Colonic mucosa (tissue), 4 donors: Measurements from ENCODE around the gene CHCHD1. TPM values are rescaled to one million over a fixed set of nuclear protein-coding genes. Genes with fewer than 3 reads are reported as not detected.

Experiments
- DNase-seq: peaks from one replicate; pipeline ENCODE4 v3.0.0-alpha.2; 2020
- H3K27ac ChIP-seq: fragments of 200-600 bp; one replicate; pipeline ENCODE4 v1.8.0; 2021
- H3K27me3 ChIP-seq: fragments of 200-600 bp; one replicate; pipeline ENCODE4 v1.8.0; 2021
- H3K36me3 ChIP-seq: fragments of 200-600 bp; one replicate; pipeline ENCODE4 v1.8.0; 2021
- H3K4me1 ChIP-seq: fragments of 200-600 bp; one replicate; pipeline ENCODE4 v1.8.0; 2021; ENCODE audit warnings: mild to moderate bottlenecking
- H3K4me3 ChIP-seq: fragments of 200-600 bp; one replicate; pipeline ENCODE4 v1.8.0; 2021
- H3K9ac ChIP-seq, 2 donors: one replicate each; pipeline ENCODE4 v1.7.0; 2013; ENCODE audit warnings: control low read depth in 2 of 2, low read depth in 2 of 2, low read length in 2 of 2
- H3K9me3 ChIP-seq: fragments of 200-600 bp; one replicate; pipeline ENCODE4 v1.8.0; 2021
- intact Hi-C: fragments of 100-400 bp; cut with DNase I; formaldehyde crosslinking; loops from one replicate; pipeline ENCODE4 v1.14.1; 2022
- total RNA-seq, 2 donors: library from RNA; stranded (reverse); fragmentation: NEBNext Ultra II Directional in 1 of 2; extraction: Animal tissue kit (Norgen Biotek cat#: 25700) in 1 of 2; gene quantifications; one replicate each; pipeline ENCODE4 v1.2.1, GENCODE V29; 2021
- TF ChIP-seq, protein P1 (sequence below): fragments of 200-600 bp; IDR thresholded peaks from one replicate; pipeline ENCODE4 v1.8.0; 2022; ENCODE audit warnings: antibody characterized with exemption, mild to moderate bottlenecking
- donor health status: healthy.
- donor health status: DM: no; HTN: no; CAD: no.
- donor health status: DM: no; HTN: no; CAD: no.

The CHCHD1 gene
- total RNA-seq, 2 donors from 2014 or later, result 33.7 to 48.5 TPM

DNA sequence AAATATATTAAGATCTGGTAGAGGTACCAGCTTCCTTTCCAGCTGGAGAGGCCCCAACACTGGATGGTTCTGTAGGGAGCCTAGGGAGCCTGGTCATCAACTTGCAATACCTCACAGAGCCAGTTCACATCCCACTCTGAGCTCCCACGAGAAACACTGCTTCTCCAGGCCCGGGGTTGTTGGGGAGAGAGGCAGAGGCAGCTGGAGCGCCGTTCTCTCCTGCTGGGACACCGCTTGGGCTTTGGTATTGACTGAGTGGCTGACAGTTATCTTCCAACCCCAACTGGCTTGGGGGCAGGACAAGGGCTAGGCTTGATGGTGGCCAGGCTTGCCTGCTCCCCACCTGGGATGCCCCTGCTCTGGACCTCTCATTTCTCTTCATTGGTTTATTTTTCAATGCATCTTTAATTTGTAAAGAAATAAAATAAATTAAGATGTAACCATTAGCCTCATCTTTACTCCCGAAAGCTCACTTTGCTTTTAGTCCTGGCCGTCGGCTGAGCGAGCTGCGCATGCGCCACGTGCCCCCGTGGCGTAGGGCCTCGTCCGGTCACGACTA, 10.0 kb upstream of the CHCHD1 start:
- Histone ChIP-seq H3K36me3 (peaks cover 14% of the 10 kb centered on the region), H3K9ac (peak overlapping the region; percentile 81 to 95), H3K4me3 (peak overlapping the region; percentile 85), H3K4me1 (peaks cover 11% of the 10 kb centered on the region), H3K27me3 (no peaks in the 10 kb centered on the region), H3K27ac (peak overlapping the region; percentile 97), H3K9me3 (no peaks in the 10 kb centered on the region)
- intact Hi-C loops, result no loop called here
- DNase-seq, result peak; percentile 88
- TF ChIP-seq, protein P1, sequence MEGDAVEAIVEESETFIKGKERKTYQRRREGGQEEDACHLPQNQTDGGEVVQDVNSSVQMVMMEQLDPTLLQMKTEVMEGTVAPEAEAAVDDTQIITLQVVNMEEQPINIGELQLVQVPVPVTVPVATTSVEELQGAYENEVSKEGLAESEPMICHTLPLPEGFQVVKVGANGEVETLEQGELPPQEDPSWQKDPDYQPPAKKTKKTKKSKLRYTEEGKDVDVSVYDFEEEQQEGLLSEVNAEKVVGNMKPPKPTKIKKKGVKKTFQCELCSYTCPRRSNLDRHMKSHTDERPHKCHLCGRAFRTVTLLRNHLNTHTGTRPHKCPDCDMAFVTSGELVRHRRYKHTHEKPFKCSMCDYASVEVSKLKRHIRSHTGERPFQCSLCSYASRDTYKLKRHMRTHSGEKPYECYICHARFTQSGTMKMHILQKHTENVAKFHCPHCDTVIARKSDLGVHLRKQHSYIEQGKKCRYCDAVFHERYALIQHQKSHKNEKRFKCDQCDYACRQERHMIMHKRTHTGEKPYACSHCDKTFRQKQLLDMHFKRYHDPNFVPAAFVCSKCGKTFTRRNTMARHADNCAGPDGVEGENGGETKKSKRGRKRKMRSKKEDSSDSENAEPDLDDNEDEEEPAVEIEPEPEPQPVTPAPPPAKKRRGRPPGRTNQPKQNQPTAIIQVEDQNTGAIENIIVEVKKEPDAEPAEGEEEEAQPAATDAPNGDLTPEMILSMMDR, result no peak

GRCh38 chr10:73772281-73773151, 9.3 kb upstream of the CHCHD1 start:
- H3K4me1 ChIP-seq, result peaks cover 11% of the 10 kb centered on the region
- intact Hi-C loops, result no loop called here
- H3K9me3 ChIP-seq, result no peaks in the 10 kb centered on the region
- peak overlapping the region; percentile 81 to 95 for H3K9ac ChIP-seq
- TF ChIP-seq, protein P1, result no peak
- H3K4me3 ChIP-seq, result peak overlapping the region; percentile 85
- peaks cover 14% of the 10 kb centered on the region for H3K36me3 ChIP-seq
- peak; percentile 87 for DNase-seq
- H3K27me3 ChIP-seq, result no peaks in the 10 kb centered on the region
- H3K27ac ChIP-seq, result peak overlapping the region; percentile 97

GRCh38 chr10:73773152-73773879, 8.5 kb upstream of the CHCHD1 start:
- H3K36me3 ChIP-seq, result peaks cover 14% of the 10 kb centered on the region
- H3K4me3 ChIP-seq, result peak overlapping the region; percentile 85
- peaks cover 11% of the 10 kb centered on the region for H3K4me1 ChIP-seq
- peak overlapping the region; percentile 81 to 95 for H3K9ac ChIP-seq
- H3K27ac ChIP-seq, result peak overlapping the region; percentile 97
- DNase-seq, result no peak
- H3K9me3 ChIP-seq, result no peaks in the 10 kb centered on the region
- H3K27me3 ChIP-seq, result no peaks in the 10 kb centered on the region
- intact Hi-C loops, result no loop called here
- TF ChIP-seq, protein P1, result no peak

GRCh38 chr10:73774637-73775036, 7.2 kb upstream of the CHCHD1 start:
- no peak for DNase-seq
- Histone ChIP-seq H3K4me3 (peak overlapping the region; percentile 85), H3K27me3 (no peaks in the 10 kb centered on the region), H3K36me3 (peaks cover 18% of the 10 kb centered on the region), H3K9ac (no peak overlapping the region), H3K27ac (no peak overlapping the region), H3K4me1 (peaks cover 11% of the 10 kb centered on the region), H3K9me3 (no peaks in the 10 kb centered on the region)
- TF ChIP-seq, protein P1, result no peak
- intact Hi-C loops, result no loop called here

DNA sequence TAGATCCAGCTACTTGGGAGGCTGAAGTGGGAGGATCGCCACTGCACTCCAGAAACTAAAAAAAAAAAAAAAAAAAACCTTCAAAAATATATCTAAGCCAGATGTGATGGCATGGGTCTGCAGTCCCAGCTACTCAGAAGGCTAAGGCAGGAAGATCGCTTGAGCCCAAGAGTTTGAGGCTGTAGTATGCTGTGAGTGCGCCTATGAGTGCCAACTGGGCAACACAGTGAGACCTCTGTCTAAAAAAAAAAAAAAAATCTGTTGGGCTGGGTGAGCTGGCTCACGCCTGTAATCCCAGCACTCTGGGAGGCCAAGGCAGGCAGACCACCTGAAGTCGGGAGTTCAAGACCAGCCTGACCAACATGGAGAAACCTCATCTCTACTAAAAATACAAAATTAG, 2.8 kb upstream of the CHCHD1 start:
- TF ChIP-seq, protein P1, result no peak
- Histone ChIP-seq H3K27me3 (no peaks in the 10 kb centered on the region), H3K4me1 (peaks cover 13% of the 10 kb centered on the region), H3K27ac (no peak overlapping the region), H3K4me3 (no peak overlapping the region), H3K36me3 (peaks cover 9% of the 10 kb centered on the region), H3K9me3 (no peaks in the 10 kb centered on the region), H3K9ac (no peak overlapping the region)
- DNase-seq, result no peak
- intact Hi-C loops, result no loop called here
